Body of pancreas (tissue), 4 donors: Measurements from ENCODE around the gene TNNC2.
A peak's percentile ranks its signal among the peaks of the same experiment; 100 is the strongest.

Experiments used
- POLR2A ChIP-seq, 3 donors: fragments of 450-650 bp; IDR thresholded peaks; one replicate each; pipeline ENCODE4 v1.6.1; 2016; ENCODE audit warnings: antibody characterized with exemption in 3 of 3, mild to moderate bottlenecking in 2 of 3
- TF ChIP-seq, protein P1 (sequence below), 7 experiments: fragments of 450-650 bp in 4 of 7; fragments of 200-600 bp in 3 of 7; sonication (generic) in 3 of 7; IDR thresholded peaks; one replicate each; pipeline ENCODE4 v1.5.1; 2016 to 2019; ENCODE audit warnings: antibody characterized with exemption in 7 of 7

GRCh38 chr20:45857114-45857881 is 30.2 kb upstream of the TNNC2 start, which contains the start of the genes ACOT8 and ZSWIM3:
- TF ChIP-seq POLR2A (IDR thresholded peaks at IDR 0.05) = peak; percentile 50 to 81 (median 80)
- TF ChIP-seq, protein P1, sequence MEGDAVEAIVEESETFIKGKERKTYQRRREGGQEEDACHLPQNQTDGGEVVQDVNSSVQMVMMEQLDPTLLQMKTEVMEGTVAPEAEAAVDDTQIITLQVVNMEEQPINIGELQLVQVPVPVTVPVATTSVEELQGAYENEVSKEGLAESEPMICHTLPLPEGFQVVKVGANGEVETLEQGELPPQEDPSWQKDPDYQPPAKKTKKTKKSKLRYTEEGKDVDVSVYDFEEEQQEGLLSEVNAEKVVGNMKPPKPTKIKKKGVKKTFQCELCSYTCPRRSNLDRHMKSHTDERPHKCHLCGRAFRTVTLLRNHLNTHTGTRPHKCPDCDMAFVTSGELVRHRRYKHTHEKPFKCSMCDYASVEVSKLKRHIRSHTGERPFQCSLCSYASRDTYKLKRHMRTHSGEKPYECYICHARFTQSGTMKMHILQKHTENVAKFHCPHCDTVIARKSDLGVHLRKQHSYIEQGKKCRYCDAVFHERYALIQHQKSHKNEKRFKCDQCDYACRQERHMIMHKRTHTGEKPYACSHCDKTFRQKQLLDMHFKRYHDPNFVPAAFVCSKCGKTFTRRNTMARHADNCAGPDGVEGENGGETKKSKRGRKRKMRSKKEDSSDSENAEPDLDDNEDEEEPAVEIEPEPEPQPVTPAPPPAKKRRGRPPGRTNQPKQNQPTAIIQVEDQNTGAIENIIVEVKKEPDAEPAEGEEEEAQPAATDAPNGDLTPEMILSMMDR (IDR thresholded peaks at IDR 0.05) = no peak
